HG02678 (cell line): ENCODE measurements around the gene ATRIP.

Experiments used
- ATAC-seq: cut with Tn5 transposase; IDR thresholded peaks from one replicate; pipeline ENCODE4 v1.9.1; 2021; ENCODE audit warnings: mild to moderate bottlenecking, moderate library complexity; ENCODE audit not compliant: unreplicated experiment

The ATRIP gene

DNA sequence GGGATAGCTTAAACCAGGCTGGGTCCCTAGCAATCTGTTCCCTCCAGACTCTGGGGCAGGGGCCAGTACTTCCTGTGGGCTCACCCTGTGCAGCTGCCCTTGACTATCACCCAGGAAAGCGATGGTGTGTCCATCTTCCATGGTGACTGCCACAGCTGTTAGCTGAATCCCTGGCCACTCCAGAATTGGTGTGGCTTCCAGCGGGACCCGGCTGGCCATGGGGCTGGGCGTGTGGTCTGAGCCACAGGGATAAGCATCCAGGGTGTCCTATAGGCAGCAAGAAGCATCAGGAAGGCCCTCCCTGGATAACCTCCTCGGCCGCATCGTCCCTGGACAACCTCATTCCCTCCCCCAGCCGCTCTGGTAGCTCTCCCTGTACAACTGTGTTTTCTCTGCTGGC, 23.9 kb upstream of the ATRIP start:
- no peak for ATAC-seq

DNA sequence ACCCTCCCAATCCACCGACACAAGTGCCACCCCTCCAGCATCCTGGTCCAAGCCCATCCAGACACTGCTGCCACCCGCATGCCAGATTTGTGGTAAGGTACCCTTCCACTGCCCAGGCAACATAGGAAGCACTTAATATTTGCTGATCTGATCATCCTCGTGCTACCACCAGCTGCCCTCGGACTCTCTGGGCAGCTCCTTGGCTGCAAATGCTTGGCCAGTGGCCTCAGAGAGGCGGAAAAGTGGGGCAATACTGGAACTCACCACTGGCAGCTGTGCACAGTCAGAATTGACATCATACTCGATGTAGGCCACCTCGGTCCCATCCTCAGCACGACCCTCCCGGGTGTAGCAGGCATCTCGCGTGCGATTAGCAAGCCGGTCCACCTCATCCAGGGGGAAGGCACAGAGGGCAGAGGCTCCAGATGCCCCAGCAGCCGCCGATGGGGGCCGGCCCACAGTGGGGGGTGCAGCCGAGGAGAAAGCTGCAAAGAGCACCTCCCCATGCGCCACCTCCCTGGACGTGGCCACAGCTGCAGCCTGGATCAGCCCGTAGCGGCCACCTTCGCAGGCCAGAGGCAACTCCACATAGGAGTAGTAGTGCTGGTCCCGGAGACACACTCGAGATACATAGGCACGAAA, 23.2 kb upstream of the ATRIP start:
- no peak for ATAC-seq

GRCh38 chr3:48423883-48424695, 22.4 kb upstream of the ATRIP start:
- no peak for ATAC-seq

- ATAC-seq = no peak
These were observed 21.2 kb upstream of the ATRIP start for GRCh38 chr3:48425281-48425812.

GRCh38 chr3:48426401-48426909, 20.1 kb upstream of the ATRIP start:
- no peak for ATAC-seq

GRCh38 chr3:48426944-48427629, 19.4 kb upstream of the ATRIP start:
- no peak for ATAC-seq

- no peak for ATAC-seq
These were observed 18.9 kb upstream of the ATRIP start for GRCh38 chr3:48427630-48427962.

- no peak for ATAC-seq
These were observed 18.4 kb upstream of the ATRIP start for GRCh38 chr3:48428088-48428571.

GRCh38 chr3:48428572-48429316, 17.8 kb upstream of the ATRIP start:
- ATAC-seq = no peak

- no peak for ATAC-seq
These were observed 17.1 kb upstream of the ATRIP start for GRCh38 chr3:48429317-48429959.

- no peak for ATAC-seq
These were observed 16.4 kb upstream of the ATRIP start, which contains the start of gene PLXNB1 for GRCh38 chr3:48429960-48430707. PLXNB1 (minus strand) TSS chr3:48430086; CDS start chr3:48424611, 5,475 bp downstream.

- ATAC-seq = no peak
These were observed 15.8 kb upstream of the ATRIP start for GRCh38 chr3:48430708-48431101.

DNA sequence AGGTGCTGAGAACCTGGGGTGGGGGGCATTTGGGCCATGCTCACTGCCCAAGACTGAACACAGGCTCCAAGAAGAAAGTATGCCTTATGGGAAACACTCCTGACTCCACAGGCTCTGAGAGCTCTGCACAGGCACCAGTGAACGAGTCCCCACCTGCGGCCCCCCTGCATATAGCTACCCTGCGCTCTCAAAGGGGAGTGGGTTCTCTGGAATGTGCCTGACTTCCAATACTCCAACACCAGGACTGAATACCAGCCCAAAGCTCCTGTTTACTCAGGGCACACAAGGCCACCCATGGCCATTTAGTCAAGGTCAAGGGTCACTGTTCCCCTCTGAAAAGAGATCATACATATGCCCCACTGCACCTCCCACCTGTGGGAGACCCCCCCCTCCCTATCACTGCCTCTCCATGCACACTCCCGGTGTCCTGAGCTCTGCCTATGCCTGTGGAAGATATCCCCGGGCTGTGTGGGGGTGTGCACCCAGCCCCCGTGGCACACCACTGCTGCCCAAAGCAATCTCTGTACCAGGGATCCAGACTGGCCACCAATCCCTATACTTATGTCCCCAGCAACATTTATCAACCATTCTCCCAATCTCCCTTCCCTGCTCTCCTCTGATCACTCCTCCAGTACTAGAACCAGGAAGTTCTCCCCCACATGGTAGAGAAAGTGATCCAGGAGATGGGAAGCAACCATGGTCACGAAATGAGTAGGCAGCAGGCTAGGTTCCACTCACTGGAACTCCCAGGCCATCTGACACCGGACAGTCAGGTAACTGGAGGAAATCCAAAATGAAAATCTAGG, 15.1 kb upstream of the ATRIP start:
- ATAC-seq = no peak

DNA sequence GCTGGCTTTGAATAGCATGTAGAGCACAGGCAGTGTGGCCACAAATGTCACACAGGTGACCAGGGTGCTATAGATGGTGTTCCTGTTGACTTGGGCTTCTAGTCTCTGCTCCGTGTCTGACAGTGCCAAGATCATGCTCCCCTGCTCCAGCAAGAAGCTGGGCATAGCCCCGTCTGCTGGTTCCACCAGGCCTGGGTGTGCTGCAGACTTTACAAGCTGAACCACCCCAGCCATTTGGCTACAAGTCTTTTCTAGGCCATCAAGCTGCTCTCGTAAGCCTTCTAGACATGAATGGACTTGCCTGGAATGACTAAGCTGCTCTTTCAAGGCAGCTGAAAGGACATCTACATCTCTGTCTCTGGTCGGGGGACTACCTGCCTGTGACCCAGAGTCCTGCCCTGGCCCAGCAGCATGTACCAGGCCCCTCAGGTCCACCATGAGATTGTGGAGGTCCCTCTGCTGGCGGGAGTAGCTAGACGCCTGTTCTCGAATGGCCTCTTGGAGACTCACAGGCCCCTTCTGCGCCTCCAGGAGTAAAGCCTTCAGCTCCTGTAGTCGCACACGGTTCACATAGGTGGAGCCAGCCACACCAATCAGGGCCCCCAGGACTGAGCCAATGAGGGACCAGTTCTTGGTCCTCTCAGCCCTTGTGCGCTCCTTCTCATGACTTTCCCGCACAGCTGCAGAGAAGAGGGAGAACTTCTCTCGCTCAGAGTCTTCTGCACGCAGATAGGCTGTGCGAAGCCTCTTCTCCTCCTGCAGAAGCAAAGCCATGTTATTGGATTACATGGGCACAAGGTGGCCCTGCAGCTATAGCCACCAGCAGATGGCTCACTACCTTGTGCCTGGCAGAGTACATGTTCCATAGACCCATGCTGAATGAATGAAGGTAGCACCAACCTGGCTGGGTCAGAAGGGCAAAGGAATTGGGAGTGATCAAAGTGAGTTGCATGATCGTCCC, 13.8 kb upstream of the ATRIP start:
- no peak for ATAC-seq

DNA sequence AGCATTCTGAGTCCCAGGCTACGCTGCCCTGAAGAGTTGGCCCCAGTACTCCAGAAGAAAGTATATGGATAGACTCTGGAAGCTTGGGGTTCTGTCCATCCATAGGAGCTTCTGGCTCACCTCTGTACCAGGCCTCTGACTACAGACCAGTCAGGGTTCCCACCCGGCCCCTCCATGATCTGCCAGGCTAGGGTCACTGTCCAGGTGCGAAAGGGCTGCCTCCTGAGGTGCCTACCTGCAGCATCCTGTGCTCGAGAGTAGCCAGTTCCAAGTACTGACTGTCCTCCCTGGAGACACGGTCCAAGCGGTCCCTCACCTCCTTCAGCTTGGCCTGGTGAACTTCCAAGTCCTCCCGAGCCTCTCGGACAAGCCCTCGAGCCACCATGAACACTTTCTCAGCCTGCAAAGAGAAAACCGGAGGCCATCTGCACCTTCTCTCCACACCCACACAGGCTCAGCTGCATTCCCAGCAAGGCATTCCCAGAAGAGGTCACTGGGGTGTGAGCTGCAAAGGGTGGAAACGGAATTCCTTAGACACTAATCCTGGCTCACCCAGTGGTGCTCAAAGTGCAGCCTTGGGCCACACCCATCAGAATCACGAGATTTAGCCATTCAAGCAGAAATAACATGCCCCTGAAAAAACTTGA, 12.9 kb upstream of the ATRIP start:
- no peak for ATAC-seq

DNA sequence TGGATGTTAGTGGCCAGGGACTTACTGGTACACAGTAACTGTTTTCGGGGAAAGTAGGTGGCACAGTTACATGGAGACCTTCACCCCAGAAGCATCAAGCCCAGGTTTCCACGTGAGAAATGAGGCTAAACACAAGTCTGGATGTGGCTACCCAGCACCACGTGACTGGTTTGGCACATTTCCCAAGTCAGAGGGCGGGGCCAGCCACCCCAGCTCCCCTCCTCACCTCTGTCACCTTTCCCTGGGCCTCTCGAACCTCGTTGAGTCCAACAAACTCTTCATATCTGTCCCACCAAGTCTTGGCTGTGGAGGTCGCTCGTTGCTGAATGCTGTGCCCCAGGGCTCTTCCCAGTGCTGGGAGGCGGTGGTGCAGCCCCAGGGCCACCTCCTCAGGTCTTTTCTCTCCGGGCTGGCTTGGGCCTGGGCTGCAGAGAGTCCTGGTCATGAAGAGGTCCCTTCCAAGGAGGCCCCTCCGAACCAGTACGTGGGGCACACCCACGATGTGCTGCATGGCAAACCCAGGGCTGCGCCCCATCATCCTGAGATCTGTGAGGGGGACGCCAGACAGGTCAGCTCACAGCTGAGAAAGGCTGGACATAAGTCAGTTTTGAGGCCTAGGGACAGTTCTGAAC, 11.8 kb upstream of the ATRIP start:
- ATAC-seq = no peak

- no peak for ATAC-seq
These were observed 11.3 kb upstream of the ATRIP start for GRCh38 chr3:48435223-48435595.
